GM19240 (cell line): Measurements from ENCODE around the gene CDK2AP2.

Experiments
- DNase-seq: peaks from one replicate; pipeline ENCODE4 v3.0.0; 2011; ENCODE audit warnings: low spot score; ENCODE audit not compliant: insufficient read length

Gene CDK2AP2

DNA sequence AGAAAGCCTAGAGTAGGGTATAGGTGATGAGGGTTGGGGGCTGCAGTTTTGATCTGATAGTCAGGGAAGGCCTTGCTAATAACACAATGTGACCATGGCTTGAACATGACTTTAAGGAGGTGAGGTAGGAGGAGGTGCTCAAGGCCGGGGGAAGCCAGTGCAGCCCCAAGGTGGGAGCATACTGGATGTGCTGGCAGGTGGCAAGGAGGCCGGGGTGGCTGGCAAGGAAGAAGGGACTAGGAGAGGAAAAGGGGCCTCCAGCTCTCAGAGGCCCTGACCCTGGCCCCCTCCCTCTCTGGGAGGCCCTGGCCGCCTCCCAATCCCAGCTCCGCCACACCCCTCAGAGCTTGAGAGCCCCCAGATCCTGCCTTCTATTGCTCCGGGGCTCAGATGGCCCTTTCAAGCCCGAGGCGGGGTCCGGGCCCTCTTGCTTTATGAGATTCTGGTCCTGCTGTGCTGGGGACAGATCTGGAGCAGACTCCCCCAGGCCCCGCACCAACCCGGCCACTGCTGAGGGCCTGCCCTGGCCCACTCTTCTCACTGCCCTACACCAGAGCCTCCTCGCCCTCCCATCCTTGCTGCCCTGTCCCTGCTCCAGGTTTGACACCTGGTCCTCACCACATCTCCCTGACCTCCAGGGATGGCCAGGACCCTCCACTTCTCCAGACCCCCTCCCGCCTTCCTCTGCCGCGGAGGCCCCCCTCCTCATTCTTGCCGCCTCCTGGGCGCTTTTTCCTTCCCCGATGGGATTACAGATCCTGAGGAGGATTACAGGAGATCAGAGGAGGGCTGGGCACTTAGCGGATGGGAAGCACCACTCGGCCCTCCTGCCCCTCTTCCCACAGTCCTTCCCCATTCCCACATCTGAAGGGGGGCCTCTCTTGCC, 4.6 kb downstream of the CDK2AP2 start:
- DNase-seq, result no peak

GRCh38 chr11:67502328-67502979, 5.5 kb downstream of the CDK2AP2 start:
- no peak for DNase-seq

DNA sequence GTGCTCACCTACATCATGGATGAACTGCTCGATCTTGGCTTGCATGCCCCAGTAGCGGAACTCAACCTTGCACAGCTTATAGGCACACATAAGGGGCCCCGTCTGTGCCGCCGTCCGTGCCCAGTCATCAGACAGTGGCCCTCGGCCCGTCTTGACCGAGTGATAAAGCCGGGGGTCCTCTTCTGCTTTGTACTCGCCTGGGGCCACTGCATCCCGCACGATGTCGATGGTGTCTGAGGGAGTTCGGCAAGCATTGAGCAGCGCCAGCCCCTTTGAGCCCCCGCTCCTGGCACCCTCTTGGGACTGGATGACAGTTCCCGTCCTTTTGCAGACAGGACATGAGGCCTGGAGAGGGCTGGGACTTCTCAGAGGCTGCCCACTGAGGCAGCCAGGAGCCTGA, 6.1 kb downstream of the CDK2AP2 start:
- no peak for DNase-seq

- no peak for DNase-seq
Measured at GRCh38 chr11:67500831-67501715, 6.9 kb downstream of the CDK2AP2 start.

DNA sequence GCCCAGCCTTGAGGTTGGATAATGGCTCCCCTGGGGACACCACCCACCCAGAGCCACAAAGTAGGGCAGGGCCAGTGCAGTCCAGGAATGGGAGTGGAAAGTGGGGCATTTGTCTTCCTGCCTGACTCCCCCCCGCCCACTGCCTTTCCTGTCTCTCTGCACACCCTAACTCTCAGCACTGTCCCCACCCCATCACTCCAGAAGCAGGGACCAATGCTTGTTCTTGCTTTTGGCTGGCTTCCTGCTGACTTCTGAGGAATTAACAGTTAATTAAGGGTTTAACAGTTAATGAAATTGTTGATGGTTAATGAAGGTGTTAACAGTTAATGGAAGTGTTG, 7.5 kb downstream of the CDK2AP2 start:
- no peak for DNase-seq

DNA sequence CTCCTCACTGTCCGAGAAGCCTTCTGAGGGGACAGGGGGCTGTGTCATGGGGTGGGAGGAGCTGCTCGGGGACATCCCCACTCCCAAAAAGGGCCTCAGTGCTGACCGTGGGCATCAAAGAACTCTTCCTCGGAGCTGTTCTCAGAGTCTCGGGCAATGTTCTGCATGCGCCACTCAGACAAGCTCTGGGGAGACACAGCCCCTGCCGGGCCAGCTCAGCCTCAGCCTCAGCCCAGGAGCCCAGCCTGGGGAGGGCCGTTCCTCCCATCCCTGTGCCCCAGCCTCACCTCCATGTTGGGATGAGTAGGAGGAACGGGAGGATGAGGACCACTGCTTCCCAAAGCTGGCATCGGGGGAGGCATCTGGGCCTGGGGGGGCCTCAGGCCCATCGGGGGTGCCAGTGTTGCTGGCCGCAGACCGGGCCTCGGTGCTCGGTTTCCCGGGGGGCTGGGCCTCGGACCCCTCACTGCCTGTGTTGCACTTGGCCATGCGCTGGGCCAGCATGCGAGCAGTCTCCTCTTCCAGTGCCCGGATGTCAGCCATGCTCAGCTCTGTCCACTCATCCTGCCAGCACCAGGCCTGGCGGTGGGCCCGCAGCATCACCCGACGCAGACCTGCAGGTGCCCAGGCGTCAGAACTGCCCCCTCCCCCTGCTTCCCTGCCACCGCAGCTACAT, 8.0 kb downstream of the CDK2AP2 start:
- no peak for DNase-seq

DNA sequence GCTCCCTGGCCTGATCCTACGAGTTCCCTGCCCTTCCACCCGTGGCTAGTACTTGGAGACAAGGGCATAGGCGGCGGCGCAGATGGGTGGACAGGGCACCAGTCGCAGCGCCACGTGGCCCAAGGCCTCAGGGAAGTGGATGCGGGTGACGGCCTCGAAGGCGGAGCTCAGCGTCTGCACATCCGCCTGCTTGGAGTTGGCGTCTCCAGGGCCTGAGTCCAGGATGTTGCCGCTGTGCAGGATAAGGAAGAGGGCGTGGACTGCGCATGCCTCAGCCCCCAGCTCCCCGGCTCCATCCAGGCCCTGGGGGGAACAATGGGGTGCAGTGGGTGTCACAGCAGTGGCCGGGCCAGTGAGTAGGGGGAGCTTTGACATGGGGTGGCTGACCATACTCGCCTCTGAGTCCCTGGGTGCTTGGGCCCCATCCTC, 9.4 kb downstream of the CDK2AP2 start:
- no peak for DNase-seq

GRCh38 chr11:67497656-67498291, 10.2 kb downstream of the CDK2AP2 start:
- no peak for DNase-seq

- DNase-seq, result no peak
Measured at GRCh38 chr11:67496113-67496512, 11.8 kb downstream of the CDK2AP2 start.

GRCh38 chr11:67495234-67496005, 12.5 kb downstream of the CDK2AP2 start:
- no peak for DNase-seq

- DNase-seq, result no peak
Measured at GRCh38 chr11:67494371-67495233, 13.4 kb downstream of the CDK2AP2 start.

DNA sequence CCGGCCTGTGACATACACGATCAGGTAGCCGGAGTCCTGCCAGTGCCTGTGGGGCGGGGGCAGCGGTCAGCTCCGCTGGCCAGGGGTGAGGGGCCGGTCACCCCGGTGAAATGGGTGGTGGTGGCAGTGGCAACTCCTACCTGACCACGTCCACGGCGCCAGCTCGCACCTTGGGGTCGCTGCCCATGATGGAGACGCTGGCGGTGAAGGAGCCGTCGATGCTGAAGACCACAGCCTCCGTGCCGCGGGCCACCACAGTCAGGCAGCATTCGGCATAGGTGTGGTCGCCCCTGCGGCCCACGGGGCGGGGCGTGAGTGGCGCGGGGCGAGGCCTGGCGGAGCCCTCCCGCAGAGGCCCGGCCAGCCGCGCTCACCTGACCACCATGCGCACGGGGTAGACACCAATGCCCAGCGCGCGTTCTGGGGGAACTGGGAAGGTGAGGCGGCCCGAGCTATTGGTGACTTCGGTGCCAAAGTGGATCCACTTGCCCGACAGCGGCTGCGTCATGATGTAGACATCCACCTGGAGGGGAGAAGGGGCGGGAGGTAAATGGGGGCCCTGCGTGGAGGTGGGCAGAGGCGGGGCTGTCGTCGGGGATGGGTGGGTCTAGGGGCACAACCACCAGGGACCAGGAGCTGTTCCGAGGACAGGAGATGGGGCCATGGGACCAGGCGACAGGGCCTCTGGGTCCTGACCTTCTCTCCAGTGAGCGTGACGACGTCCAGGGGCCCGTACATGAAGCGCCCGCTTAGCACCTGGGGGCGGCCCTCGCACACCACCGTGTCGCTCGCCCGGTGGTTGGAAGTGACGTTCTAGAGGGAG, 14.2 kb downstream of the CDK2AP2 start:
- no peak for DNase-seq

- DNase-seq, result no peak
Measured at GRCh38 chr11:67492801-67493547, 15.0 kb downstream of the CDK2AP2 start.

- DNase-seq, result no peak
Measured at GRCh38 chr11:67492069-67492727, 15.8 kb downstream of the CDK2AP2 start.

GRCh38 chr11:67491276-67492068, 16.5 kb downstream of the CDK2AP2 start:
- DNase-seq, result no peak

DNA sequence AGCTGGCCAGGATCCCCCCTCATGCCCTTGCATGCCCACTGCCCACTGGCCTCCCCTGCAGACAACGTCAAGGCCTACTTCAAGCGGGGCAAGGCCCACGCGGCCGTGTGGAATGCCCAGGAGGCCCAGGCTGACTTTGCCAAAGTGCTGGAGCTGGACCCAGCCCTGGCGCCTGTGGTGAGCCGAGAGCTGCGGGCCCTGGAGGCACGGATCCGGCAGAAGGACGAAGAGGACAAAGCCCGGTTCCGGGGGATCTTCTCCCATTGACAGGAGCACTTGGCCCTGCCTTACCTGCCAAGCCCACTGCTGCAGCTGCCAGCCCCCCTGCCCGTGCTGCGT, 17.3 kb downstream of the CDK2AP2 start:
- DNase-seq, result no peak
